Thoracic aorta (tissue), 2 donors: ENCODE measurements around the gene TMEM108. TPM values are rescaled to one million over a fixed set of nuclear protein-coding genes. Genes with fewer than 3 reads are reported as not detected.

ENCODE experiments used
- ATAC-seq: fragments of 150-250 bp; one replicate; pipeline ENCODE4 v1.8.0; 2017; ENCODE audit warnings: low read depth; ENCODE audit not compliant: insufficient number of reproducible peaks, low FRiP score
- DNase-seq: peaks from one replicate; pipeline ENCODE4 v3.0.0-alpha.2; 2020; ENCODE audit warnings: low spot score
- H3K27ac ChIP-seq, 2 donors: fragments of 200-600 bp; sonication (generic); 1 replicate in 1 of 2; 2 replicates in 1 of 2; pipeline ENCODE4 v1.5.1; 2016; ENCODE audit warnings: mild to moderate bottlenecking in 2 of 2, moderate library complexity in 2 of 2
- H3K27me3 ChIP-seq: fragments of 200-600 bp; sonication (generic); replicated peaks from 2 replicates; pipeline ENCODE4 v1.6.0; 2016; ENCODE audit warnings: mild to moderate bottlenecking; ENCODE audit not compliant: insufficient read depth
- H3K36me3 ChIP-seq: fragments of 200-600 bp; sonication (generic); one replicate; pipeline ENCODE4 v1.5.1; 2016
- H3K4me1 ChIP-seq, 2 donors: fragments of 200-600 bp; sonication (generic); 1 replicate in 1 of 2; 2 replicates in 1 of 2; pipeline versions ENCODE4 v1.5.1 to v1.6.0; 2016; ENCODE audit warnings: low read depth in 2 of 2, mild to moderate bottlenecking in 1 of 2; ENCODE audit not compliant: control insufficient read depth in 1 of 2
- H3K4me3 ChIP-seq: fragments of 200-600 bp; sonication (generic); 2 replicates; pipeline ENCODE4 v1.5.1; 2016; ENCODE audit warnings: mild to moderate bottlenecking
- H3K9me3 ChIP-seq: fragments of 200-600 bp; sonication (generic); 2 replicates; pipeline ENCODE4 v1.5.1; 2016
- total RNA-seq, 2 donors: library from RNA; depleted of rRNA; stranded (reverse); fragments of >200 nt; gene quantifications; one replicate each; pipeline versions ENCODE4 v1.1.0 to v1.2.3, GENCODE V29; 2016
- TF ChIP-seq, protein P1 (sequence below): fragments of 200-600 bp; sonication (generic); IDR thresholded peaks from one replicate; pipeline ENCODE4 v1.5.1; 2019; ENCODE audit warnings: antibody characterized with exemption

TMEM108 gene
- total RNA-seq, 2 donors from 2014 or later, result 0.28 to 0.41 TPM

GRCh38 chr3:133209871-133210550, 171.8 kb downstream of the TMEM108 start:
- H3K36me3 ChIP-seq, result no peaks in the 10 kb centered on the region
- no peaks in the 10 kb centered on the region for H3K27me3 ChIP-seq
- H3K9me3 ChIP-seq, result no peaks in the 10 kb centered on the region
- H3K27ac ChIP-seq, result no peak overlapping the region
- DNase-seq (no peak), ATAC-seq (no peak)
- H3K4me1 ChIP-seq, result peaks cover 3 to 10% of the 10 kb centered on the region in 2 donors
- TF ChIP-seq, protein P1, sequence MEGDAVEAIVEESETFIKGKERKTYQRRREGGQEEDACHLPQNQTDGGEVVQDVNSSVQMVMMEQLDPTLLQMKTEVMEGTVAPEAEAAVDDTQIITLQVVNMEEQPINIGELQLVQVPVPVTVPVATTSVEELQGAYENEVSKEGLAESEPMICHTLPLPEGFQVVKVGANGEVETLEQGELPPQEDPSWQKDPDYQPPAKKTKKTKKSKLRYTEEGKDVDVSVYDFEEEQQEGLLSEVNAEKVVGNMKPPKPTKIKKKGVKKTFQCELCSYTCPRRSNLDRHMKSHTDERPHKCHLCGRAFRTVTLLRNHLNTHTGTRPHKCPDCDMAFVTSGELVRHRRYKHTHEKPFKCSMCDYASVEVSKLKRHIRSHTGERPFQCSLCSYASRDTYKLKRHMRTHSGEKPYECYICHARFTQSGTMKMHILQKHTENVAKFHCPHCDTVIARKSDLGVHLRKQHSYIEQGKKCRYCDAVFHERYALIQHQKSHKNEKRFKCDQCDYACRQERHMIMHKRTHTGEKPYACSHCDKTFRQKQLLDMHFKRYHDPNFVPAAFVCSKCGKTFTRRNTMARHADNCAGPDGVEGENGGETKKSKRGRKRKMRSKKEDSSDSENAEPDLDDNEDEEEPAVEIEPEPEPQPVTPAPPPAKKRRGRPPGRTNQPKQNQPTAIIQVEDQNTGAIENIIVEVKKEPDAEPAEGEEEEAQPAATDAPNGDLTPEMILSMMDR, result no peak
- no peak overlapping the region for H3K4me3 ChIP-seq

- ATAC-seq, result no peak
- H3K9me3 ChIP-seq, result no peaks in the 10 kb centered on the region
- H3K27me3 ChIP-seq, result no peaks in the 10 kb centered on the region
- no peak overlapping the region for H3K4me3 ChIP-seq
- no peak overlapping the region for H3K27ac ChIP-seq
- no peak for DNase-seq
- TF ChIP-seq, protein P1, result no peak
- peaks cover 3 to 10% of the 10 kb centered on the region in 2 donors for H3K4me1 ChIP-seq
- H3K36me3 ChIP-seq, result no peaks in the 10 kb centered on the region
These were observed 172.5 kb downstream of the TMEM108 start for GRCh38 chr3:133210656-133211055.

- ATAC-seq (no peak), DNase-seq (no peak)
- TF ChIP-seq, protein P1, result no peak
- Histone ChIP-seq H3K27ac (no peak overlapping the region), H3K36me3 (no peaks in the 10 kb centered on the region), H3K9me3 (no peaks in the 10 kb centered on the region), H3K27me3 (no peaks in the 10 kb centered on the region), H3K4me3 (no peak overlapping the region), H3K4me1 (peaks cover 3 to 10% of the 10 kb centered on the region in 2 donors)
These were observed 173.3 kb downstream of the TMEM108 start for GRCh38 chr3:133211449-133211848.

DNA sequence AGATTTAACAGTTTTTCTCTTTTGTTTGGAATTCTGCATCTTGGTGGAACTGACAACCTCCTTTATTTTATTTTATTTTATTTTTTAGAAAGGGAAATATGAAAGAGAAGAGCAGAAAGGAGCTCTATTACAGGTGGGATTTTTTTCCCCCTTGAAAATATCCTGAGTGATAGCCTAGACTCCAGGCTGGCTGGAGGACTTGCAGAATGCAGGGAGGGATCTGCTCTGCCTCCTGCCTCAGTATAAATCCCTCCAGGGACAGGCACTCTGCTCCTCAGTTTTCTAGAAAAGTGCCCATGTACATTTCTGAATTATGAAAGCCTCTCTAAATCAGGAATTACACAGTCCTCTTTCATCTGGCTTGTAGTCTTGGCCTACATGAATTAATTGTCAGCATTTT, 173.7 kb downstream of the TMEM108 start:
- no peak for ATAC-seq
- no peak for DNase-seq

DNA sequence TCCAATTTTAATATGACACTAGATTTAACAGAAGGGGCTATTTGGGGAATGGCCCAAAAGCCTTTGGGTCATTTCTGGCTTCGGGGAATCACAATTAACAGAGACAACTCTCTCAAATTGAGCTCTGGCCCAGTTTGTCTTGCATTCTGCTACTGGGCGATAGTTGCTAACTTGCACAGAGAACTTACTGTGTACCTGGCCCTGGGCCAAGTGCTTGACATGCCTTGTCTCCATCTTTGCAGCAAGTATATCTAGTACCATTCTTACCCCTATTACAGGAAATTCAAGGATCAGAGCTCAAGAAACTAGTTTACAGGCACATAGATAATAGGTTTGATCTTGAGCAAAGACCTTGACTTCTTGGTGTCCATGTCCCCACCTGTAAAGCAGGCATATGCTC, 175.7 kb downstream of the TMEM108 start:
- H3K36me3 ChIP-seq, result no peaks in the 10 kb centered on the region
- no peak overlapping the region for H3K4me3 ChIP-seq
- peaks cover 5% of the 10 kb centered on the region for H3K9me3 ChIP-seq
- peaks cover 3 to 10% of the 10 kb centered on the region in 2 donors for H3K4me1 ChIP-seq
- H3K27me3 ChIP-seq, result no peaks in the 10 kb centered on the region
- DNase-seq (no peak), ATAC-seq (no peak)
- TF ChIP-seq, protein P1, result no peak
- no peak overlapping the region for H3K27ac ChIP-seq

More for the DNA sequence above, 173.7 kb downstream of the TMEM108 start:
- no peaks in the 10 kb centered on the region for H3K9me3 ChIP-seq
- peaks cover 3 to 10% of the 10 kb centered on the region in 2 donors for H3K4me1 ChIP-seq
- no peak overlapping the region for H3K27ac ChIP-seq
- H3K36me3 ChIP-seq, result no peaks in the 10 kb centered on the region
- TF ChIP-seq, protein P1, result no peak
- no peaks in the 10 kb centered on the region for H3K27me3 ChIP-seq
- no peak overlapping the region for H3K4me3 ChIP-seq
